ENCODE results near the gene TRERF1.

Gene TRERF1

GRCh38 chr6:42300185-42300584 lies 151.5 kb downstream of the TRERF1 start:
- Histone ChIP-seq H3K36me3 (ENCODE audit: control insufficient read depth in 2 of 2, insufficient read depth in 1 of 2, low read length in 2 of 2) (no peaks in the 10 kb centered on the region), H3K9me3 (ENCODE audit: control insufficient read depth, insufficient read depth, low read depth, low read length) (no peaks in the 10 kb centered on the region), H3K4me1 (ENCODE audit: control insufficient read depth, insufficient read depth, low read length) (no peaks in the 10 kb centered on the region), H3K27ac (ENCODE audit: extremely low read depth, low read depth, low read length) (no peak overlapping the region), H3K4me3 (ENCODE audit: low read depth, low read length) (no peak overlapping the region)
- CTCF ChIA-PET = interaction anchor here (0.6 to 1.0 kb wide), 2 partner anchors 8 to 11 kb away, joined by 3 to 4 read pairs; no protein-coding TSS in a partner anchor
- TF ChIP-seq REST (tag by site-specific recombination; IDR thresholded peaks at IDR 0.05) = peak; percentile 68
- no peak for TF ChIP-seq ZNF169 (tag by site-specific recombination; IDR thresholded peaks at IDR 0.05)
- POLR2A ChIA-PET = no interaction called here

GRCh38 chr6:42297661-42298060 lies 154.1 kb downstream of the TRERF1 start:
- Histone ChIP-seq H3K36me3 (ENCODE audit: control insufficient read depth in 2 of 2, insufficient read depth in 1 of 2, low read length in 2 of 2) (no peaks in the 10 kb centered on the region), H3K4me3 (ENCODE audit: low read depth, low read length) (no peak overlapping the region), H3K9me3 (ENCODE audit: control insufficient read depth, insufficient read depth, low read depth, low read length) (no peaks in the 10 kb centered on the region), H3K27ac (ENCODE audit: extremely low read depth, low read depth, low read length) (no peak overlapping the region), H3K4me1 (ENCODE audit: control insufficient read depth, insufficient read depth, low read length) (no peaks in the 10 kb centered on the region)
- no peak for TF ChIP-seq KLF10 (tag by site-specific recombination; IDR thresholded peaks at IDR 0.05)
- TF ChIP-seq ZNF580 (tag by site-specific recombination; IDR thresholded peaks at IDR 0.05) = no peak
- TF ChIP-seq ZNF768 (tag by site-specific recombination; IDR thresholded peaks at IDR 0.05) = no peak
- TF ChIP-seq ZNF214 (tag by site-specific recombination; IDR thresholded peaks at IDR 0.05; ENCODE audit: borderline replicate concordance) = no peak
- no peak for TF ChIP-seq ZBTB11 (tag by site-specific recombination; conservative IDR thresholded peaks at IDR 0.05; ENCODE audit: low read depth)
- TF ChIP-seq TSHZ1 (tag by site-specific recombination; IDR thresholded peaks at IDR 0.05; ENCODE audit: borderline replicate concordance) = no peak
- TF ChIP-seq ZBTB49 (tag by site-specific recombination; IDR thresholded peaks at IDR 0.05; ENCODE audit: low read depth) = no peak
- TF ChIP-seq PRDM10 (tag by site-specific recombination; IDR thresholded peaks at IDR 0.05) = no peak
- TF ChIP-seq ZNF169 (tag by site-specific recombination; IDR thresholded peaks at IDR 0.05) = no peak
- no peak for TF ChIP-seq ZNF776 (tag by site-specific recombination; IDR thresholded peaks at IDR 0.05; ENCODE audit: borderline replicate concordance)
- no peak for TF ChIP-seq ZNF302 (tag by site-specific recombination; IDR thresholded peaks at IDR 0.05; ENCODE audit: low read depth)
- TF ChIP-seq EGR2 (tag by site-specific recombination; IDR thresholded peaks at IDR 0.05; ENCODE audit: low read depth) = no peak
- TF ChIP-seq IKZF3 (tag by site-specific recombination; IDR thresholded peaks at IDR 0.05) = no peak
- no peak for TF ChIP-seq BCL6B (tag by site-specific recombination; IDR thresholded peaks at IDR 0.05)
- CTCF ChIA-PET = no interaction called here
- POLR2A ChIA-PET = no interaction called here
